MCF 10A (cell line): ENCODE results near the gene UBE2E3. TPM values are rescaled to one million over a fixed set of nuclear protein-coding genes. Genes with fewer than 3 reads are reported as not detected.

Experiments
- BruUV-seq: library from RNA; stranded (reverse); fragments of 400-500 nt; replicated peaks from 2 replicates; lab custom pipeline; 2021; lab: Mats Ljungman, UMichigan
- CTCF ChIA-PET: fragments of 300-600 bp; sonication (Branson Sonifier 250); formaldehyde crosslinking; extraction: SDS; loops from one replicate; lab custom pipeline; 2021; ENCODE audit warnings: antibody characterized with exemption, inconsistent platforms; lab: Yijun Ruan, JAX
- POLR2A ChIA-PET: fragments of 300-600, 350-650 bp; sonication (Branson Sonifier 250); formaldehyde crosslinking; extraction: SDS; loops from one replicate; lab custom pipeline; 2020; ENCODE audit warnings: antibody characterized with exemption, inconsistent platforms; lab: Yijun Ruan, JAX
- DNase-seq: peaks from one replicate; pipeline ENCODE4 v3.0.0-alpha.2; 2018; ENCODE audit not compliant: unreplicated experiment
- H3K27ac Mint-ChIP-seq: one replicate; pipeline ENCODE4 v1.8.0; 2022; ENCODE audit warnings: mild to moderate bottlenecking, low read depth, mixed read lengths; ENCODE audit not compliant: unreplicated experiment
- H3K27me3 Mint-ChIP-seq: one replicate; pipeline ENCODE4 v1.8.0; 2022; ENCODE audit warnings: mixed read lengths; ENCODE audit not compliant: insufficient read depth, unreplicated experiment
- H3K36me3 Mint-ChIP-seq: one replicate; pipeline ENCODE4 v1.8.0; 2022; ENCODE audit warnings: mild to moderate bottlenecking, moderate library complexity, mixed read lengths; ENCODE audit not compliant: insufficient read depth, unreplicated experiment
- H3K4me1 Mint-ChIP-seq: one replicate; pipeline ENCODE4 v1.8.0; 2022; ENCODE audit warnings: mixed read lengths; ENCODE audit not compliant: insufficient read depth, unreplicated experiment
- H3K4me3 Mint-ChIP-seq: one replicate; pipeline ENCODE4 v1.8.0; 2022; ENCODE audit warnings: mild to moderate bottlenecking, moderate library complexity, mixed read lengths; ENCODE audit not compliant: unreplicated experiment
- H3K9me3 Mint-ChIP-seq: one replicate; pipeline ENCODE4 v1.8.0; 2022; ENCODE audit warnings: mixed read lengths; ENCODE audit not compliant: unreplicated experiment
- intact Hi-C: fragments of 100-400 bp; cut with micrococcal nuclease; formaldehyde crosslinking; loops from 2 replicates; pipeline ENCODE4 v1.14.1; 2022
- total RNA-seq: library from RNA; stranded (reverse); gene quantifications from 2 replicates; pipeline ENCODE4 v1.2.3, GENCODE V29; 2022
- TF ChIP-seq, protein P1 (sequence below): fragments of 200-600 bp; IDR thresholded peaks from one replicate; pipeline ENCODE4 v1.8.0; 2022; ENCODE audit warnings: antibody characterized with exemption, mild to moderate bottlenecking; ENCODE audit not compliant: unreplicated experiment

UBE2E3 gene
- total RNA-seq, 1 experiment from 2014 or later = 69.3 TPM

DNA sequence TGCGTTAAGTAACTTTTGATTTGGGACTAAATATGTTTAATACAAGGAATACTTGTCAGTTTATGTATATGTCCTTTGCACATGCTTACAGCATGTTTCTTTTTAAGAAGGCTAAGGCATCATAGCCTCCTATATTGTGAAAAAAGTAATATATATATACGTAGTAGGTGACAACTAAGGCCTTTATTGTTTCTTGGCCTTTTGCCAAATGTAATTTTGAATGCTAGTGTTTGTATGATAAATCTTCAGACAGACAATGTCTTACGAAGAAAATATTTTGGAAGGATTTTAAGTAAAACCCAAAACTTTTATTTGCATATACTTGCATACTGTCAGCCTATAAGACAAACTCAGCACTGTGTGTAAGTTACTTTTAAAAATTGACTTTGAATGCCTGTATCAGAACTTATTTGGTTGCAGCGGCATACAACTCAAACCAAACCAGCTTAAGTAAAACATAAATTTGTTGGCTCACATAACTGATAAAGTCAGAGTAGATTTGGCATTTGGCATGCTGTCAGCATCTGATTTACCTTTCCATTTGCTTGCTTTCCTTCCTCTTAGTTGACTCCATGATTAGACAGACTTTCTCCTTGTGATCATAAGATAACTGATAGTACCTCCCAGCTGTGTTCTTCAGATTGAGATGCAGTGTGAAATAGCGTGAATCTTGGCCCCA is 24.4 kb downstream of the UBE2E3 start:
- POLR2A ChIA-PET = no interaction called here
- no peak overlapping the region for H3K27ac Mint-ChIP-seq
- CTCF ChIA-PET = interaction anchor here (0.7 to 1.8 kb wide), 3 partner anchors 9 to 715 kb away, joined by 3 to 8 read pairs (median 3); no protein-coding TSS in a partner anchor
- H3K4me1 Mint-ChIP-seq = peaks cover 22% of the 10 kb centered on the region
- H3K27me3 Mint-ChIP-seq = no peaks in the 10 kb centered on the region
- no peak overlapping the region for H3K4me3 Mint-ChIP-seq
- DNase-seq = no peak
- BruUV-seq = no TSS peak
- TF ChIP-seq, protein P1, sequence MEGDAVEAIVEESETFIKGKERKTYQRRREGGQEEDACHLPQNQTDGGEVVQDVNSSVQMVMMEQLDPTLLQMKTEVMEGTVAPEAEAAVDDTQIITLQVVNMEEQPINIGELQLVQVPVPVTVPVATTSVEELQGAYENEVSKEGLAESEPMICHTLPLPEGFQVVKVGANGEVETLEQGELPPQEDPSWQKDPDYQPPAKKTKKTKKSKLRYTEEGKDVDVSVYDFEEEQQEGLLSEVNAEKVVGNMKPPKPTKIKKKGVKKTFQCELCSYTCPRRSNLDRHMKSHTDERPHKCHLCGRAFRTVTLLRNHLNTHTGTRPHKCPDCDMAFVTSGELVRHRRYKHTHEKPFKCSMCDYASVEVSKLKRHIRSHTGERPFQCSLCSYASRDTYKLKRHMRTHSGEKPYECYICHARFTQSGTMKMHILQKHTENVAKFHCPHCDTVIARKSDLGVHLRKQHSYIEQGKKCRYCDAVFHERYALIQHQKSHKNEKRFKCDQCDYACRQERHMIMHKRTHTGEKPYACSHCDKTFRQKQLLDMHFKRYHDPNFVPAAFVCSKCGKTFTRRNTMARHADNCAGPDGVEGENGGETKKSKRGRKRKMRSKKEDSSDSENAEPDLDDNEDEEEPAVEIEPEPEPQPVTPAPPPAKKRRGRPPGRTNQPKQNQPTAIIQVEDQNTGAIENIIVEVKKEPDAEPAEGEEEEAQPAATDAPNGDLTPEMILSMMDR = no peak
- H3K9me3 Mint-ChIP-seq = no peaks in the 10 kb centered on the region
- intact Hi-C loops = no loop called here
- peaks cover 6% of the 10 kb centered on the region for H3K36me3 Mint-ChIP-seq

DNA sequence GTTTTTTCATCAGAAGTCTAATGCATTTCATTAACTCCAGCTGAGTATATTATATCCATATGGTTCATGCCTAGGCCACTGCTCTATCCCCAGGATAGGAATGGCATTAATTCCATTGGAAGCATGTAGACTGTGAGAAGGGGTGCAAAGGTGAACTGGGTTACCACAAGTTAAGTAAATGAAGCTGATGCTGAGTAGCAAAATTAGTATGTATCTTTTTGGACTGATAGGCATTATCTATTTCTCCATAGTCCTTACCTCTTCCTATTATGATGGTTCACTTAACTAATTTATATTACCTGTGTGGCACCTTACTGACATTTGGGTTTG is 24.9 kb downstream of the UBE2E3 start:
- BruUV-seq = no TSS peak

DNA sequence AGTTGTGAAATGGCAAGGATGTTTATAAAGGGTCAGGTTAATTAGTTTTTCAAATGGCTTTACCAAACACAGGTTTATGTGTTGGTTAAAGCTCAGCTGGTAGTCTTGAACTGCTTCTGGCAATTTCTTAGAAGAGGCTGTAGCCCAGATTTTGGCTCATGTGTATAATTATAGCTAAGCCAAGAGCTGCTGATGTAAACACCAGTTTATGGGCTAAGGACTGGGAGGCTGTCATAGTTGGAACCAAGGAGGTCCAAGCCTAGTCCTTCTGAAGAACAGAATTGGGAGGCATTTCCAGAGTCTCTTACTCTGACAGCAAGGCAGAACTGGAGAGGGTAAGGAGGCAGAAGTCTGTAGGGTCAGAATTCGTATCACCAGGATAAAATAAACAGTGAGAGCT is 25.4 kb downstream of the UBE2E3 start:
- peaks cover 6% of the 10 kb centered on the region for H3K36me3 Mint-ChIP-seq
- DNase-seq = no peak

More for the DNA sequence above, 24.9 kb downstream of the UBE2E3 start:
- no peaks in the 10 kb centered on the region for H3K27me3 Mint-ChIP-seq
- ChIA-PET POLR2A (interaction anchor here (0.9 to 1.1 kb wide), 2 partner anchors 10 to 21 kb away, joined by 3 to 4 read pairs; no protein-coding TSS in a partner anchor), CTCF (interaction anchor here (1.0 to 1.8 kb wide), 3 partner anchors 10 to 710 kb away, joined by 3 to 8 read pairs (median 5); no protein-coding TSS in a partner anchor)
- no peak for DNase-seq
- intact Hi-C loops = no loop called here
- H3K36me3 Mint-ChIP-seq = peaks cover 6% of the 10 kb centered on the region
- no peak overlapping the region for H3K27ac Mint-ChIP-seq
- no peaks in the 10 kb centered on the region for H3K9me3 Mint-ChIP-seq
- H3K4me1 Mint-ChIP-seq = peaks cover 26% of the 10 kb centered on the region
- TF ChIP-seq, protein P1 = no peak
- H3K4me3 Mint-ChIP-seq = no peak overlapping the region

More for the DNA sequence above, 25.4 kb downstream of the UBE2E3 start:
- ChIA-PET POLR2A (interaction anchor here (0.9 to 1.1 kb wide), 4 partner anchors 10 to 594 kb away, joined by 3 to 4 read pairs (median 3); no protein-coding TSS in a partner anchor), CTCF (interaction anchor here (1.0 to 1.8 kb wide), 3 partner anchors 9 to 709 kb away, joined by 3 to 8 read pairs (median 5); no protein-coding TSS in a partner anchor)
- Mint-ChIP-seq H3K27ac (peak overlapping the region; percentile 63), H3K27me3 (no peaks in the 10 kb centered on the region), H3K4me1 (peaks cover 27% of the 10 kb centered on the region), H3K9me3 (no peaks in the 10 kb centered on the region), H3K4me3 (no peak overlapping the region)
- BruUV-seq = no TSS peak
- intact Hi-C loops = no loop called here
- TF ChIP-seq, protein P1 = no peak
